ENCODE results near the gene DSTN. TPM values are rescaled to one million over a fixed set of nuclear protein-coding genes. Genes with fewer than 3 reads are reported as not detected.

DSTN gene
- total and polyA plus RNA-seq, 2 donors (not counting 1 experiment from before 2014, with no cell fraction given) = 6.6 to 13.4 TPM

GRCh38 chr20:17620371-17621228, 50.7 kb downstream of the DSTN start:
- intact Hi-C loops (cut with micrococcal nuclease) = no loop called here
- H3K36me3 ChIP-seq (replicated peaks in 1 of 2; ENCODE audit: control extremely low read depth in 1 of 2, control insufficient read depth in 1 of 2, extremely low read depth in 1 of 2, insufficient read depth in 2 of 2, low read length in 1 of 2) = peaks cover 3 to 10% of the 10 kb centered on the region in 2 experiments
- no peaks in the 10 kb centered on the region for H3K79me2 ChIP-seq (ENCODE audit: control insufficient read depth, insufficient read depth, low read length)
- no peak overlapping the region for H3K4me3 ChIP-seq (ENCODE audit: control extremely low read depth in 1 of 5, extremely low read depth in 1 of 5, insufficient read depth in 1 of 5, low read depth in 2 of 5, low read length in 4 of 5)
- 97% methylated on average over 33 of the region's 33 CpGs for whole genome bisulfite sequencing (ENCODE audit: insufficient coverage)
- H3K9me3 ChIP-seq (ENCODE audit: control extremely low read depth in 1 of 3, control insufficient read depth in 2 of 3, insufficient read depth in 1 of 3, low read length in 2 of 3) = no peaks in the 10 kb centered on the region
- ATAC-seq (ENCODE audit: low read depth) = no peak
- H3K27ac Mint-ChIP-seq = no peak overlapping the region
- no peak overlapping the region for H3K4me2 ChIP-seq (replicated peaks; ENCODE audit: low read depth, low read length, poor library complexity, severe bottlenecking)
- CTCF ChIA-PET = interaction anchor here (1.0 to 1.8 kb wide), 3 partner anchors 11 to 116 kb away, joined by 3 to 4 read pairs (median 3); no protein-coding TSS in a partner anchor
- H3K4me1 Mint-ChIP-seq = peaks cover 3% of the 10 kb centered on the region
- H3K27me3 ChIP-seq (replicated peaks in 1 of 4; ENCODE audit: control extremely low read depth in 1 of 4, control insufficient read depth in 3 of 4, insufficient read depth in 4 of 4, low read length in 3 of 4) = no peaks in the 10 kb centered on the region
- H3K4me1 ChIP-seq (ENCODE audit: control insufficient read depth in 2 of 2, insufficient read depth in 2 of 2, low read length in 2 of 2) = peaks cover 2 to 5% of the 10 kb centered on the region in 2 donors
- POLR2A ChIA-PET = no interaction called here
- no peak overlapping the region for H3K27ac ChIP-seq (ENCODE audit: low read length in 2 of 2)
- no peak overlapping the region for H2AFZ ChIP-seq (ENCODE audit: insufficient read depth, low read depth, low read length, poor library complexity, severe bottlenecking)
- H3K27me3 Mint-ChIP-seq = no peaks in the 10 kb centered on the region
- H3K4me3 Mint-ChIP-seq = no peak overlapping the region
- TF ChIP-seq EZH2 (IDR thresholded peaks at IDR 0.05; ENCODE audit: borderline replicate concordance, insufficient read depth, low read depth, low read length, poor library complexity, severe bottlenecking) = no peak
- TF ChIP-seq CTCF (IDR thresholded peaks at IDR 0.05) = no peak
- H3K9ac ChIP-seq (ENCODE audit: low read length) = no peak overlapping the region
- DNase-seq = no peak
- H4K20me1 ChIP-seq (ENCODE audit: control insufficient read depth, insufficient read depth, low read length, poor library complexity, severe bottlenecking) = no peaks in the 10 kb centered on the region
- no peaks in the 10 kb centered on the region for H3K9me3 Mint-ChIP-seq (ENCODE audit: insufficient read depth)

All from B cell (primary cell).